ENCODE results near the gene UMOD.

Gene UMOD

DNA sequence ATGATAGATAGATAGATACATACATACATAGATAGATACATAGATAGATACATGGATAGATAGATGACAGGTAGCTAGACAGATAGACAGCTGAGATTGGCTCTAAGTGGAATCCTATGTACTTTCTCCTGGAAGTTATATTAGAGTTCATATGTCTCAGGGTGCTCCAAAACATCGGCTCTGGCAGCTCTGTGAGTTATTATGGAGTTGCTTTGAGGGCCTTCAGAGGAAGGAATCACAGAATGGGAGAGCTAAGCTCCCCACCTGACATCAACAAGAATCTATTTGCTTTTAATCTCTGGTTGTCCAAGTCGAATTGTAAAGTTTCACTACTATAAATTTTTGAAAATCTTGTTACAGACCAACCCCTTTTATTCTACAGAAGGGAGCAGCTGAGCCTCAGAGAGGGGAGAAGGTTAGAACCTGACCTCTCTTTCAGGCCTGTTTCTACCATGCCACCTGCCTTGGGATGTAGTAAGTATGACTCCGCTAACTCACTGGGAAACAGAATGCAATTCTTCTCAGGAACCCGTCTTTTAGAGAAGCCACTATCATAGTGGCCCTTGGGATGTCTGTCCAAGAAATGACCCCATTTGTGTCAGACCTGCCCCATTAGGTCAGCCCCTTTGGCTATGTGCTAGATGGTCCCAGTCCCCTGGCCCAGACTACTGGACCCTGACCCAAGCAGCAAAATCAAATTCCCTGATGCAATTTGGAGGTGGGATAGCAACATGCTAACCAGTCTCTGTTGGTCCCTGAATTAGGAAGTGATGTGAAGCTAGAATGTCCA, 43.5 kb downstream of the UMOD start:
- Histone ChIP-seq H3K9me3 (ENCODE audit: insufficient read depth, low read depth, low read length) (0 out of 2 replicates have a peak, but pooled peaks cover 3% of the 10 kb centered on the region), H3K4me2 (ENCODE audit: low read depth, low read length, poor library complexity, severe bottlenecking) (no peak overlapping the region), H3K4me3 (ENCODE audit: low read length, poor library complexity, severe bottlenecking) (no peak overlapping the region), H3K79me2 (ENCODE audit: insufficient read depth, low read length) (no peaks in the 10 kb centered on the region), H3K9me2 (replicated peaks; ENCODE audit: low read depth, low read length) (no peaks in the 10 kb centered on the region), H3K36me3 (ENCODE audit: insufficient read depth, low read length) (no peaks in the 10 kb centered on the region), H3F3A (ENCODE audit: low read depth) (no peaks in the 10 kb centered on the region), H3K27me3 (ENCODE audit: insufficient read depth, low read length, poor library complexity, severe bottlenecking) (no peaks in the 10 kb centered on the region), H3K4me1 (ENCODE audit: insufficient read depth, low read length, poor library complexity, severe bottlenecking) (no peaks in the 10 kb centered on the region), H2AFZ (ENCODE audit: low read length) (no peak overlapping the region), H3K9ac (ENCODE audit: low read depth, low read length, poor library complexity, severe bottlenecking) (no peak overlapping the region), H4K20me1 (ENCODE audit: insufficient read depth, low read length, poor library complexity, severe bottlenecking) (no peaks in the 10 kb centered on the region)
- TF ChIP-seq EZH2phosphoT487 (IDR thresholded peaks at IDR 0.05; ENCODE audit: borderline replicate concordance): no peak
- TF ChIP-seq, protein P1, sequence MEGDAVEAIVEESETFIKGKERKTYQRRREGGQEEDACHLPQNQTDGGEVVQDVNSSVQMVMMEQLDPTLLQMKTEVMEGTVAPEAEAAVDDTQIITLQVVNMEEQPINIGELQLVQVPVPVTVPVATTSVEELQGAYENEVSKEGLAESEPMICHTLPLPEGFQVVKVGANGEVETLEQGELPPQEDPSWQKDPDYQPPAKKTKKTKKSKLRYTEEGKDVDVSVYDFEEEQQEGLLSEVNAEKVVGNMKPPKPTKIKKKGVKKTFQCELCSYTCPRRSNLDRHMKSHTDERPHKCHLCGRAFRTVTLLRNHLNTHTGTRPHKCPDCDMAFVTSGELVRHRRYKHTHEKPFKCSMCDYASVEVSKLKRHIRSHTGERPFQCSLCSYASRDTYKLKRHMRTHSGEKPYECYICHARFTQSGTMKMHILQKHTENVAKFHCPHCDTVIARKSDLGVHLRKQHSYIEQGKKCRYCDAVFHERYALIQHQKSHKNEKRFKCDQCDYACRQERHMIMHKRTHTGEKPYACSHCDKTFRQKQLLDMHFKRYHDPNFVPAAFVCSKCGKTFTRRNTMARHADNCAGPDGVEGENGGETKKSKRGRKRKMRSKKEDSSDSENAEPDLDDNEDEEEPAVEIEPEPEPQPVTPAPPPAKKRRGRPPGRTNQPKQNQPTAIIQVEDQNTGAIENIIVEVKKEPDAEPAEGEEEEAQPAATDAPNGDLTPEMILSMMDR (conservative IDR thresholded peaks at IDR 0.05; ENCODE audit: low read length): no peak

DNA sequence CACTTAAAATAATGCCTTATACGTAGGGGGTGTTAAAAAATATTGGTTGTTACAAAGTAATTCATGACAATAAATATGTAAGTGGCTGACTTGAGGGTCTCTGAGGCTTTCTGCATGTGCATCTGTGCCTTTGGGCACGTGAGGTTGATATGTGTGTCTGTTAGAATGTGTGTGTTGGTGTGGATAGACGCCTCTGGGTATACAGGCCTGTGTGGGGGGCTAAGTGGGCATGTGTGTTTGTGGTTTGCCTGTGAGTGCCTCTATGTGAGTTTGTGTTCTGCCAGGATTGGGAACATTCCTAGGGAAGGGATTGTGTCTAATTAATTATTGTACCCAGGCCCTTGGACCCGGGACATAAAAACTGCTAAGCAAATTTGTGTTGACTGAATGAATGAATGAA, 44.2 kb downstream of the UMOD start:
- H3K9me3 ChIP-seq (ENCODE audit: insufficient read depth, low read depth, low read length): 0 out of 2 replicates have a peak, but pooled peaks cover 3% of the 10 kb centered on the region
- no peaks in the 10 kb centered on the region for H3K9me2 ChIP-seq (replicated peaks; ENCODE audit: low read depth, low read length)
- TF ChIP-seq EZH2phosphoT487 (IDR thresholded peaks at IDR 0.05; ENCODE audit: borderline replicate concordance): no peak
- TF ChIP-seq, protein P1 (conservative IDR thresholded peaks at IDR 0.05; ENCODE audit: low read length): no peak
- H3K79me2 ChIP-seq (ENCODE audit: insufficient read depth, low read length): no peaks in the 10 kb centered on the region
- H3F3A ChIP-seq (ENCODE audit: low read depth): no peaks in the 10 kb centered on the region
- H2AFZ ChIP-seq (ENCODE audit: low read length): no peak overlapping the region
- no peaks in the 10 kb centered on the region for H3K36me3 ChIP-seq (ENCODE audit: insufficient read depth, low read length)
- H3K4me3 ChIP-seq (ENCODE audit: low read length, poor library complexity, severe bottlenecking): no peak overlapping the region
- H3K4me1 ChIP-seq (ENCODE audit: insufficient read depth, low read length, poor library complexity, severe bottlenecking): no peaks in the 10 kb centered on the region
- no peak overlapping the region for H3K4me2 ChIP-seq (ENCODE audit: low read depth, low read length, poor library complexity, severe bottlenecking)
- no peaks in the 10 kb centered on the region for H3K27me3 ChIP-seq (ENCODE audit: insufficient read depth, low read length, poor library complexity, severe bottlenecking)
- no peaks in the 10 kb centered on the region for H4K20me1 ChIP-seq (ENCODE audit: insufficient read depth, low read length, poor library complexity, severe bottlenecking)
- no peak overlapping the region for H3K9ac ChIP-seq (ENCODE audit: low read depth, low read length, poor library complexity, severe bottlenecking)

DNA sequence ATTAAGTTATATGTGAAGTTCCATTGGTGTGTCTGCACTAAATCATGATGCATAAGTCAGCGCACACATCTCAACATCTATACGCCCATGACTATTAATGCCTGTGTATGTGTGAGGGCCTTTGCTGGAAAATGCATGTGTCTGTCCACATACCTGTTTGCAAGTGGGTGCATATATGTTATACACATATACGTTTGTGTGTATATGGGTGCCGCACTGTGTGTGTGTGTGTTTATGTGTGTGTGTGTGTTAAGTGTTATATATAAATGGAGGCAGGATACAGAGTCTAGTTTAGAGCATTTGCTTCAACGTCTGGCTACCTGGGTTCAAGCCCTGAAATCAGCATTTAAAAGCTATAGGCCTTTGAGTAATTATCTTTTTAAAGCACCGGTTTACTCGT, 44.7 kb downstream of the UMOD start:
- Histone ChIP-seq H3F3A (ENCODE audit: low read depth) (no peaks in the 10 kb centered on the region), H3K9me2 (replicated peaks; ENCODE audit: low read depth, low read length) (no peaks in the 10 kb centered on the region), H3K9me3 (ENCODE audit: insufficient read depth, low read depth, low read length) (0 out of 2 replicates have a peak, but pooled peaks cover 3% of the 10 kb centered on the region), H3K4me2 (ENCODE audit: low read depth, low read length, poor library complexity, severe bottlenecking) (no peak overlapping the region), H4K20me1 (ENCODE audit: insufficient read depth, low read length, poor library complexity, severe bottlenecking) (no peaks in the 10 kb centered on the region), H3K79me2 (ENCODE audit: insufficient read depth, low read length) (no peaks in the 10 kb centered on the region), H3K36me3 (ENCODE audit: insufficient read depth, low read length) (no peaks in the 10 kb centered on the region), H3K27me3 (ENCODE audit: insufficient read depth, low read length, poor library complexity, severe bottlenecking) (no peaks in the 10 kb centered on the region), H2AFZ (ENCODE audit: low read length) (no peak overlapping the region), H3K4me1 (ENCODE audit: insufficient read depth, low read length, poor library complexity, severe bottlenecking) (no peaks in the 10 kb centered on the region), H3K4me3 (ENCODE audit: low read length, poor library complexity, severe bottlenecking) (no peak overlapping the region), H3K9ac (ENCODE audit: low read depth, low read length, poor library complexity, severe bottlenecking) (no peak overlapping the region)
- TF ChIP-seq, protein P1 (conservative IDR thresholded peaks at IDR 0.05; ENCODE audit: low read length): no peak
- TF ChIP-seq EZH2phosphoT487 (IDR thresholded peaks at IDR 0.05; ENCODE audit: borderline replicate concordance): no peak

Data from Loucy (cell line).